Measurements from ENCODE around the gene GBA2.

The GBA2 gene

GRCh38 chr9:35748858-35749514 lies at the start of gene GBA2, which contains the start of gene RGP1:
GBA2 (minus strand) TSS chr9:35749228; CDS start chr9:35748704, 524 bp downstream.
RGP1 (plus strand) TSS chr9:35749287; CDS start chr9:35749756, 469 bp downstream.
- peak; percentile 78 for DNase-seq (ENCODE audit: low spot score)

- DNase-seq (ENCODE audit: low spot score), result no peak
These were observed 48.5 kb upstream of the GBA2 start for GRCh38 chr9:35797311-35798109.

- no peak for DNase-seq (ENCODE audit: low spot score)
These were observed 46.7 kb upstream of the GBA2 start for GRCh38 chr9:35795695-35796094.

DNA sequence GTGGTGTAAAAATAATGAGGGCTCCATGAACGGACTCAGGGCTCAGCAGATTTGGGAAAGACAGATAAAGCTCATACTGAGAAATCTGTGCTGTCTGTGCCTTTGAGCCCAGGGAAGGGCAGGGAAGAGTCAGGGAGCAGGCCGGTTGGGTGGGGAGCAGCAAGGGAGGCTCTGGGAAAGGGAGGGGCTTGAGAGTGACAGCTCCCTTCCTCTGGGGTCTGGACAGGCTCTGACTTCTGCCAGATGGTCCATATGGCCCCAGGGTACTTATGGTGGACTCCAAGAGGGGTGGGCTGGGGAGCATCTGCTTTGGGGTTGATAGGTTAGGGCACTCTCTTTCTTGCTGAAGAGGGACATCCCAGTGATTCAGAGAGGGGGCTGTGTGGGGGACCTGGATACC lies 44.4 kb upstream of the GBA2 start:
- no peak for DNase-seq (ENCODE audit: low spot score)

GRCh38 chr9:35792826-35793225 lies 43.8 kb upstream of the GBA2 start:
- DNase-seq (ENCODE audit: low spot score), result no peak

- DNase-seq (ENCODE audit: low spot score), result no peak
These were observed 43.2 kb upstream of the GBA2 start for GRCh38 chr9:35792024-35792813.

GRCh38 chr9:35791297-35791921 lies 42.4 kb upstream of the GBA2 start, which contains the start of gene NPR2:
NPR2 (plus strand) TSS chr9:35791591; CDS start chr9:35792409, 818 bp downstream.
- DNase-seq (ENCODE audit: low spot score), result peak; percentile 54

GRCh38 chr9:35790385-35791296 lies 41.6 kb upstream of the GBA2 start:
- DNase-seq (ENCODE audit: low spot score), result peak; percentile 91

GRCh38 chr9:35790025-35790384 lies 41.0 kb upstream of the GBA2 start:
- no peak for DNase-seq (ENCODE audit: low spot score)

DNA sequence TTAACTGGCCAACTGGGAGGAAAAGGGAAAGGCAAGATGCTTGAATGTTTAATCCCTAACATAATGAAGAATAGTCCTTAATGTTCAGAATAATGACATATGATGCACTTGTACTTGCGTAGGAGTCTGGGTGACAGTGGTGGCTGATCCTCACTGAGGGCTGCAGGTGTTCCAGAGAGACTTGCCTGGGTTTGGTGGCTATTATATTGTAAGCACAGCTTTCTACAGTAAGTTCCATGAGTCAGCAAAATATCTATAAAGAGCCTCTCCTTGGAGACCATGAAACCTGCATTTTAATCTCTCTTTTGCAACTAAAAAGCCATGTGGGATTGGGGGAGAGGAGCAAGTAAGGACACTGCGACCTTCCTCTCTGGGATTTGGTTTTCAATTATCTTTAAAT lies 40.5 kb upstream of the GBA2 start:
- DNase-seq (ENCODE audit: low spot score), result no peak

DNA sequence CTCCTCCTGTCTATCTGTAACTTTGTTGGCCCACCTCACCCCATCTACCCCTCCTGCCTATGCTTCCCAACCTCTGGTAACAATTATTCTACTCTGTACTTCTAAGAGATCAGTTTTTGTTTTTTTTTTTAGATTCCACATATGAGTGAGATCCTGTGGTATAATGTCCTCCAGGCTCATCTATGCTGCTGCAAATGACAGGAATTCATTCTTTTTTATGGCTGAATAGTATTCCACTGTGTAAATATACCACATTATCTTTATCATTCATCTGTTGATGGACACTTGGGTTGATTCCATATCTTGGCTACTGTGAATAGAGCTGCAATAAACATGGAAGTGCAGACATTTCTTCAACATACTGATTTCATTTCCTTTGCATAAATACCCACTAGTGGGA lies 34.4 kb upstream of the GBA2 start:
- no peak for DNase-seq (ENCODE audit: low spot score)

DNA sequence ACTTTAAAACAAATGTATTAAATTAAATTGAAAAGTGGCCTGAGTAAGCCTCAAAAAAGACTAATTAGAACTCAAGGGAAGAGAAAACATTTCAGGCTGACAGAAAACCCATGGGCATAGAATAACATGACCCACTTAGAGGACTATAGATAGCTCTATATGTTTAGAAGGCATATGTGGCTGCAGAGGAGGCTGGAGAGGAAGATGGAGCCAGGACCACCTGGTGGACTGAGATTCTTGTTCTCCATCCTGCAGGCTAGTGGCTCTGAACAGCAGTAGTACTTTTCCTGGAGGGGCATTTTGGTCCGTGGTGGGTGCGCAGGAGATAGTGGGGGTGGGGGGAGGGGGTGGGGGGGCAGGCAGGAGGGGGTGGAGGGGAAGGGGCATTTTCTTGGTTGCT lies 32.0 kb upstream of the GBA2 start:
- no peak for DNase-seq (ENCODE audit: low spot score)

- DNase-seq (ENCODE audit: low spot score), result no peak
These were observed 29.5 kb upstream of the GBA2 start for GRCh38 chr9:35778496-35778895.

DNA sequence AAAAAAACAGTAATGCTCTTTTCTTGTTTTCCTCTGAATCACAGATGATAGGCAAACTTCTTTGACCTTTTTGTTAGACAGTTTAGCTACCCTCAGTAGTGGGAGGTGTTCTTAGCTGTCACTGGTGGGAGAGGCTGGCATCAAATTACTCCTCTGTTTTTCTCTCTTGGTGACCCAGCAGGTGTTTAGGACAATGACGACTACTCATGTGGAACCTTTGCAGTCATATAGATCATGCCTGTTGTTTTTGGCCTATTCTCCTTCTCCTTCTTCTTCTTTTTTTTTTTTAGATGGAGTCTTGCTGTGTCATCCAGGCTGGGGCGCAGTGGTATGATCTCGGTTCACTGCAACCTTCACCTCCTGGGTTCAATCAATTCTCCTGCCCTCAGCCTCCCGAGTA lies 27.0 kb upstream of the GBA2 start:
- no peak for DNase-seq (ENCODE audit: low spot score)

DNA sequence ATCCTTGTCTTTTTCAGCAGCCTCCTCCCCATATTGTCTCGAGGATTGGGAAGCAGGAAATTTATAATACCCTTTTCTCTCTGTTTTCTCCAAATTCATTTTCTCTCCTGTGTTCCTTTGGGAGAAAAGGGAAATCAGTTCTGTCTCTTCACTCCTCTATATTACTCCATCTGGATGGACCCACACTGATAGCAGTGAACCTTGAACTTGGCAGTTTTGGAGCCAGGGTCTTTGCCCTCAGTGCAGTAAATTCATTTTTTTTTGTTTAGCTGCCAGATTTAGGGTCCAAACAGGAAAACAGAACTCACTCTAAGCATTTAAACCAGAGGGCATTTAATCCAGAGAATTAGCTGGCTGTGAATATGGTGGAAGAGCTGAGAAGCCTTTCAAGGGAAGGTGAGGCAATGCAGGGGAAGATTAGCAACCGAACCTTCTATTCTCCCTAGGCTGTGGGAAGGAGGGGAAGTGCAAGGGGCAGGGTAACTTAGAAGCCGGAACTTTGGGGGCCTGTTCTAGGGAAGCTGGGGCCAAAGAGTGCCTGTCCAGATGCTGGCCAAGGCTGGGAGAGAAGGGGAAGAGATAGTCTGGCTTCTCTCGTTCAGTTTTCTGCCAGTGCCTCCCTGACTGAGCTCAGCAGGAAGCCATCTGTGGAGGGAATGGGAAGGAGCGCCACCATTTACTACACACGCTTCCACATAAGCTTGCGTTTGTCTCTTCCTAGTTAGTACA lies 26.0 kb upstream of the GBA2 start:
- no peak for DNase-seq (ENCODE audit: low spot score)

GRCh38 chr9:35771943-35772342 lies 22.9 kb upstream of the GBA2 start:
- no peak for DNase-seq (ENCODE audit: low spot score)

GRCh38 chr9:35771534-35771933 lies 22.5 kb upstream of the GBA2 start:
- DNase-seq (ENCODE audit: low spot score), result no peak

DNA sequence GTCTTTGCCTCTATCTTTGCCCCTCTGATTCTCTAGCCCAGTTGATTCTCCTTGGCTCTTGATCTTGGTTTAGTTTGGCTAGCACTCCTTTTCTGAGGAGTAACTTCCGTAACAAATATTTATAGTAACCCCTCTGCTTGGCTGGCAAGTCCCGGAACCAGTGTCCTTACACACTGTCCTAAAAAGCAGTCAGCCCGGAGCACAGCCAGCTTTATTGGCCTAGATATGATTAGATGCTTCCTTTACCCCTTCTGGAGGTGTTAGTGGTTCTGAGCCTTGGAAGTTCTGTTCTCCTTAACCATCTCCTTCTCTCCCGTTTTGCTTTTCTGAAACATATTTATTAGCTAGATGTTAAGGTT lies 22.0 kb upstream of the GBA2 start:
- no peak for DNase-seq (ENCODE audit: low spot score)

GRCh38 chr9:35769763-35770162 lies 20.7 kb upstream of the GBA2 start:
- no peak for DNase-seq (ENCODE audit: low spot score)

DNA sequence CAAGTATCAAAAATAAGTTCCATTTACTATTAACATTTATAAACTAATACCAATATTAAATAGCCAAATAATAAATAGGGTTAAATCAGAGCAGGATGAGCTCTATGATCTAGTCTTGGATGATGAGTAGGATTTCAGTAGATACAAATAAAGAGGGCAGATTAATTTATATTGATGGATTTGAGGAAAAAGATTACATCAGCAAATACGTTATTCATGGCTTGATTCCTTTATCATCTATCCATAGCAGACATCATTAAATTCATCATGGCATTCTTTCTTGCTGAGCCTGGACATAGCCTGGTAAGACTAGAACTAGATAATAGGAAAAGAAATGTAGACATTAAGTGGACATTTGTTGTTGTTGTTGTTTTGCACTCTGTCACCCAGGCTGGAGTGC lies 18.4 kb upstream of the GBA2 start:
- no peak for DNase-seq (ENCODE audit: low spot score)

DNA sequence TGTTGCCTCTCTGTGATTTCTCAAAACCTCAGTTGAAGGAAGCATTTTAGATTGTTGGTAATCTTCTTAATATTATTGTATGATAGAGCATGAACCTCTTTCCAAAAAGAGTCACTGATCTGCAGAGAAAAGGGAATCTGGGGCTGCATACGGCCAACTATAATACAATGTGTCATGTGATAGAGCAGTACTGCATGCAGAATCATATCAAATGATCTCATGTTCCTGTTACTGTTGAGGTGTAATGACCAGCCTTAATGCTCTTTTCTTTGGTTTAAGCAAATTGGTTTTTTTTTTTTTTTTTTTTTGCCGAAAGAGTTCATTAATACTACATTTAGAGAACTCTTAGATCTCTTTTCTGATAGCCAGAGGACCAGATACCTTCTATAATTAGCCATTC lies 18.0 kb upstream of the GBA2 start:
- DNase-seq (ENCODE audit: low spot score), result no peak
